ENCODE data around the gene ABCA5. TPM values are rescaled to one million over a fixed set of nuclear protein-coding genes. Genes with fewer than 3 reads are reported as not detected.
"Not testable (repeated sequence)": the region's sequence is repeated elsewhere in the genome, so short reads cannot be mapped to it uniquely, and the experiment has no call there.

ABCA5 gene
- total RNA-seq, 1 experiment from 2014 or later = 18.6 TPM

GRCh38 chr17:69336580-69336979 lies 9.6 kb upstream of the ABCA5 start:
- DNase-seq (ENCODE audit: low spot score) = no peak
- in situ Hi-C loops (cut with HindIII; ENCODE audit: low sequenced_read_pairs) = no loop called here

DNA sequence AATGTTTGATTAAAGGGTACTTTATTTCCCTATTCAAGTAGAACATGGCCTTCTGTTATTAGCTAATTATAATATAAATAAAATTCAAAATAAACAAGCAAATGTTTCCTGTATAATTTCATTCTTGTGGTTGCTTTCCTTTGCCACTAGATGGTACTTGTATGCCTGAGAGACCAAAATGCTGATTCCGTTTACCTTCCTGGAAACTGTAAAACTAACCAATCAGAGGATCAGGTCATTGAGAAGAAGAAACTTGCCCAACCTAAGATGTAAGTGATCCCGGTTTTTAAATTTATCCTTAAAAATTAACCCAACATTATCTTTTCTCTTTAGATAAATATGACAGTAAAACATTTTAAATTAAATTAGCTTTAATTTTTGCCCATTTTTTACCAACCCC lies 8.1 kb upstream of the ABCA5 start:
- no peak for DNase-seq (ENCODE audit: low spot score)
- in situ Hi-C loops (cut with HindIII; ENCODE audit: low sequenced_read_pairs) = no loop called here

GRCh38 chr17:69333561-69333960 lies 6.6 kb upstream of the ABCA5 start:
- in situ Hi-C loops (cut with HindIII; ENCODE audit: low sequenced_read_pairs) = no loop called here
- no peak for DNase-seq (ENCODE audit: low spot score)

DNA sequence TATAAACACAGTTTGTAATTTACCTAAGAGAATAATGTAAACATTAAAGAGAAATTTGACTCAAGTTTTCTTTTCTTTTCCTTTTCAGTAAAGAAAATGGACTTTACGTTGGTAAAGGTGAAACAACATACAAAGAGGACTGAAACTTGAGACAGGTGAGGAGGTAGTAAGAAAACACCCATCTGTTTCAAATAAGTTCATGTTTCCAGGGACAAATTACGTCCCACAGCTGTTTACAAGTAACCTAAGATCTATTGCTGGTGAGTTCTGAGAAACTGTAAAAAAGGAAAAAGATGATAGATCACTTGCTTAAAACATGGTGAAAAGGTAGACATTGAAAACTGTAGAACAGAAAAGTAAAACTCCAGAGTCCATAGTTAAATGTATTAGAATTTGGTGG lies 4.8 kb upstream of the ABCA5 start:
- in situ Hi-C loops (cut with HindIII; ENCODE audit: low sequenced_read_pairs) = no loop called here
- no peak for DNase-seq (ENCODE audit: low spot score)

DNA sequence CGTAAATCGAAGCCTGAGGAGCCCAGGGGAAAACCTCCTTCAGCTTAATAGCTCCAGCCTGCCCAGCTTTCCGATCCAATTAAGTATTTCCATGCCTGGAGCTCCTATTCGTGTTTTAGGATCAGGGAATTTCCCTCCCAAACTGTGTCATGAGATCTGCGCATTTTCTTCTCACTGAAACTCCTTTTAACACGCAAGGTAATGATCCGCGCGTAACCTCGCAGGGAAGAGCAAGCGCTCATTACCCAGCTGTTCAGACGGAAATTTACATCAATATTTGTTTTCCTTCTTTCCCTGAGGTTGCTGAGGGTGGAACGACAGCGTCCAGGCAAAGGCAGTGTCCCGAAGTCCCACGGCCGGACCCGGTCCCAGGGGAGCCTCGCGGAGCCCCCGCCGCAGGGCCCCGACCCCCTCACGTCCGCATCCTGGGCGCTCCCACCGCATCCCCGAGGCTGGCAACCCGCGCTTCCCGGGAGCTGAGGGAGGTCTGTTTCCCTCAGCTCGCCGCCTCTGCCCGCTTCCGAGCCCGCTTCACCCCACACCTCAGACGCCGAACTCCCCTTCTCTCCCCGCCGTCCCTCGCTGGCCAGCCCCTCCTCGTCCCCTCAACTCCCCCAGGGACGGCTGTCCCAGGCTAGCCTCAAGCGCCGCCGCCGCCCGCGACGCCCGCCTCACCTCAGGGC lies 415 bp downstream of the ABCA5 start:
- DNase-seq (ENCODE audit: low spot score) = peak; percentile 63
- in situ Hi-C loops (cut with HindIII; ENCODE audit: low sequenced_read_pairs) = no loop called here

GRCh38 chr17:69325518-69326376 lies 1.2 kb downstream of the ABCA5 start:
- DNase-seq (ENCODE audit: low spot score) = peak; percentile 60
- in situ Hi-C loops (cut with HindIII; ENCODE audit: low sequenced_read_pairs) = no loop called here

DNA sequence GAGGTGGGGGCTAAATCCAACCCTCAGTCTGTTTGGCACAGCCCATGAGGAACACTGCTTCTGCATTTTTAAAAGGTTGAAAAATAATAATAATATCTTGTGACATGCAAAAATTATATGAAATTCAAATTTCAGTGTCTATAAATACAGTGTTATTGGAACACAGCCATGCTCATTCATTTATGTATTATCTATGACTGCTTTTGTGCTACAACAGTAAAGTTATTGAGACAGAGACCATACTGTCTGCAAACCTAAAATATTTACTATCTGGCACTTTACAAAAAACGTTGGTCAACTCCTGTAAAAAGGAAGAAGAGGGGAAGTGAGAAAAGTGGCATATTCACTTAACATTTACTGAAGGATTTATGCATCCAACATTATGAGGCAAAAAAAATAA lies 3.1 kb downstream of the ABCA5 start:
- in situ Hi-C loops (cut with HindIII; ENCODE audit: low sequenced_read_pairs) = no loop called here
- DNase-seq (ENCODE audit: low spot score) = no peak

GRCh38 chr17:69320908-69321238 lies 6.1 kb downstream of the ABCA5 start:
- DNase-seq (ENCODE audit: low spot score) = no peak
- in situ Hi-C loops (cut with HindIII; ENCODE audit: low sequenced_read_pairs) = no loop called here

DNA sequence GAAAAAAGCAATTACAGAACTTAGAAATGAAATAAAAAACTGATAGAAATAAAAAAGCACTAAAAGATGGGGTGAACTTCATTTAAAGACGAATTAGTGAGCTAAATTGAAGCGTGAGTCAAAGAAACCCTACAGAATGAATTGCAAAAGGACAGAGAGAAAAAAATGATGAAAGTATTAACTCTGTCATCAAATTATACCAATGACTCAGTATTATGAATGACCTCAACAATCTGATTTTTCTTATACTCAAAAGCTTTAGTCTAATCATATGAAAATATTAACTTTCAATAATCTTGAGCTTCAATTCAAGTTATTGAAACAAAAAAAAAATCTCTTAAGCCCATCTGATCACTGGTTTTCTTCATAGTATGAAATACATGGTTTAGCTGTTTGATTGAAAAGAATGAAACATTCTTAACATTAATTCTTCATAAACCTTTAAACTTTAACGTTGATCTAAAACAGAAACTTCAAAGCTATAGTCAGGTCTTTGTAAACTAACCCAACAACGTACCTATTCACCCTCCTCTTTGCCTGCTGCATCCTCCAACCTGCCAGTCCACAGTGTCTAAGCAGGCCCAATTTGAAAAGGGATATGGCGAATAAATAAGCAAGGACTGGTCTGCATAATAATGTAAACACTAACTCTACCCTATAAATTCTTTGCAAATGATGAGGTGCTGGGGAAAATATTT lies 6.6 kb downstream of the ABCA5 start:
- no peak for DNase-seq (ENCODE audit: low spot score)
- in situ Hi-C loops (cut with HindIII; ENCODE audit: low sequenced_read_pairs) = no loop called here

- in situ Hi-C loops (cut with HindIII; ENCODE audit: low sequenced_read_pairs) = no loop called here
- no peak for DNase-seq (ENCODE audit: low spot score)
Measured at GRCh38 chr17:69317625-69318024, 9.3 kb downstream of the ABCA5 start.

GRCh38 chr17:69314246-69315065 lies 12.5 kb downstream of the ABCA5 start:
- peak; percentile 68 for DNase-seq (ENCODE audit: low spot score)
- in situ Hi-C loops (cut with HindIII; ENCODE audit: low sequenced_read_pairs) = no loop called here

- in situ Hi-C loops (cut with HindIII; ENCODE audit: low sequenced_read_pairs) = no loop called here
- no peak for DNase-seq (ENCODE audit: low spot score)
Measured at GRCh38 chr17:69305177-69305576, 21.8 kb downstream of the ABCA5 start.

DNA sequence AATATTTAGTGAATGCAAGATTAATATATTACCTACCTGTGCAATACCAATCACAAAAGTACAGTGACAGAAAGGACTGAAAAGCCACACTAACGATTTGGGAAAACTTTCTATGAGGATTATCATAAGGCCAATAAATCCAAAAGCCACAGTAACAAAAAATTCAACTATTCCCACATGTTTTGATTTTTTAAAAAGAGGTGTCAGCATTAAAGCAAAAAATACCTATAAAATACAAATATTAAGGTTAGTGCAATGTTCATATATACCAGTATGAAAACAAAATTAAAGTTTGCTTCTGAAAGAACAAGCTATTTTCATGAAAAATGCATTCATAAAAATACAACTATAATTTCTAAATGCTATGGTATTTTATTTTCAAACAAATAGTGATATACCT lies 24.3 kb downstream of the ABCA5 start:
- DNase-seq (ENCODE audit: low spot score) = no peak
- in situ Hi-C loops (cut with HindIII; ENCODE audit: low sequenced_read_pairs) = no loop called here

DNA sequence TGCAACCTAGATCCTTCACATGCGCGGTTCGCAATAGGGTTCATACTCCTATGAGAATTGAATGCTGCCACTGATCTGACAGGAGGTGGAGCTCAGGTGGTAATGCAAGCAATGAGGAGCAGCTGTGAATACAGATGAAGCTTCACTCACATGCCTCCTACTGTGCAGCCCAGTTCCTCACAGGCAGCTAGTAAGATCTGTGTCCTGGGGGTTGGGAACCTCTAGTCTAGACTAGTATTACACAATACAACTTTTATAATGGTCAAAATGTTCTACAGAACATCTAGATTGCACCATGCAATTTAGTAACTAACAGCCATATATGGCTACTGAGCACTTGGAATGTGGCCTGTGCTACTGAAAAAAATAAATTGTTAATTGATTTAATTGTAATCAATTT lies 26.7 kb downstream of the ABCA5 start:
- DNase-seq (ENCODE audit: low spot score) = no peak
- in situ Hi-C loops (cut with HindIII; ENCODE audit: low sequenced_read_pairs) = no loop called here

DNA sequence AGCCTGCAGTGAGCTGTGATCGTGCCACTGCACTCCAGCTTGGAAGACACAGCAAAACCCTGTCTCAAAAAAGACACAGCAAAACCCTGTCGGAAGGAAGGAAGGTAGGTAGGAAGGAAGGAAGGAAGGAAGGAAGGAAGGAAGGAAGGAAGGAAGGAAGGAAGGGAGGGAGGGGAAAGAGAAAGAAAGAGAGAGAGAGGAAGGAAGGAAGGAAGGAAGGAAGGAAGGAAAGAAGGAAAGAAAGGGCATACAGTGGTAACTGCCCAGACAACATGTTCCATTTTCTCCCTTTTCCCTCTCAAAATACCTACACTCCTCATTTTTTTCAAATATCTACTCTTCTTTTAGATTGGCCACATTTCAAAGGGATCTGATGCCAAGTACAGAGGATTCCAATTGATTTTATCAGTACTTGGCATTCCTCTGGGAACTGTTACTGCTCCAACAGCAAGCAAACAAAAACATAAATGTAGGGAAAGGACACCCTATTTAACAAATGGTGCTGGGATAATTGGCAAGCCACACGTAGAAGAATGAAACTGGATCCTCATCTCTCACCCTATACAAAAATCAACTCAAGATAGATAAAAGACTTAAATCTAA lies 28.7 kb downstream of the ABCA5 start:
- in situ Hi-C loops (cut with HindIII; ENCODE audit: low sequenced_read_pairs) = not testable (repeated sequence)

GRCh38 chr17:69287168-69287567 lies 39.8 kb downstream of the ABCA5 start:
- no peak for DNase-seq (ENCODE audit: low spot score)
- in situ Hi-C loops (cut with HindIII; ENCODE audit: low sequenced_read_pairs) = no loop called here

More for the DNA sequence above, 28.7 kb downstream of the ABCA5 start:
- DNase-seq (ENCODE audit: low spot score) = not testable (repeated sequence)

- DNase-seq (ENCODE audit: low spot score) = no peak
- in situ Hi-C loops (cut with HindIII; ENCODE audit: low sequenced_read_pairs) = no loop called here
Measured at GRCh38 chr17:69286257-69286656, 40.7 kb downstream of the ABCA5 start.

DNA sequence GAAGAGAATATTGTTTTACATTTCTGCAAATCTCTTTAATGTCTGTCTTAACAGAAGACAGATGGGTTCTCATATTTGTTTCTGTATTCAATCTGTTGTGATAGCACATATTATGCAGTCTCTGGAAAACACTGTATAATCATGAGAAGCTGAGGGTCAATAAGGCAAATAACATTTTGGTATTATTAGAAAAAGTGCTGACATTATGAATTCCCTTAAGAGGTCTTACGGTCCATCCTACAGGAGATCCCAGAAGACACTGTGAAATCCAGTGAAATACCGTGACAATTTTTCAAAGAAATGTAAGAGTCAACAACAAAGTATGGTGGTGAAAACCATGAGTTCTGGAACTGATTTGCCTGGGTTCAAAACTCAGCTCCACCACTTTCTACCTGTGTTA lies 42.3 kb downstream of the ABCA5 start:
- in situ Hi-C loops (cut with HindIII; ENCODE audit: low sequenced_read_pairs) = no loop called here

DNA sequence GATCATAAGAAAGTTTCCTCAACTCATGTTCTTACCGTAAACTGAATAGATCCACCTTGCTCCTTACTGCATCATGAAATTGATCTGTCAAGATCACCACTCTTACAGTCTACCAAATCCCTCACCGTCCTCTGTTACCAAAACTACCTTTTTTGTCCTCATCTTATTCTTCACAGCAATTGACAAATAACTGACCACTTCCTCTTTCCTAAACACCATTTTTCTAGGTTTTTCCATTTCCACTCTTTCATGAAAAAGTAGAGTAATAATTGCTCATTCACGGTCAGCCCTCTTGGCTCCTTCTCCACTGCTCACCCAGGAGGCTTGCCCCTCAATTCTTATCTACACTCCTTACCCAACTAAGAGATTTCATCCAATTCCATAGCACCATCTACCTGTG lies 44.9 kb downstream of the ABCA5 start:
- in situ Hi-C loops (cut with HindIII; ENCODE audit: low sequenced_read_pairs) = no loop called here

More for the DNA sequence above, 42.3 kb downstream of the ABCA5 start:
- DNase-seq (ENCODE audit: low spot score) = no peak

More for the DNA sequence above, 44.9 kb downstream of the ABCA5 start:
- DNase-seq (ENCODE audit: low spot score) = no peak
